Measurements from ENCODE around the gene RORC.
"Not testable (repeated sequence)": the region's sequence is repeated elsewhere in the genome, so short reads cannot be mapped to it uniquely, and the experiment has no call there.

The RORC gene

GRCh38 chr1:151807131-151807530 is 24.5 kb downstream of the RORC start:
- no peak for DNase-seq (ENCODE audit: low read depth in 1 of 2, low spot score in 1 of 2)

- DNase-seq (ENCODE audit: low read depth in 1 of 2, low spot score in 1 of 2), result no peak
Measured at GRCh38 chr1:151806170-151806569, 25.4 kb downstream of the RORC start.

- no peak for DNase-seq (ENCODE audit: low read depth in 1 of 2, low spot score in 1 of 2)
Measured at GRCh38 chr1:151805066-151805820, 26.4 kb downstream of the RORC start, which contains the start of gene LINGO4. Gene LINGO4 (minus strand): TSS chr1:151805419. CDS start chr1:151802704, 2,715 bp downstream.

GRCh38 chr1:151803915-151804314 is 27.7 kb downstream of the RORC start:
- DNase-seq (ENCODE audit: low read depth in 1 of 2, low spot score in 1 of 2), result no peak

- DNase-seq (ENCODE audit: low read depth in 1 of 2, low spot score in 1 of 2), result no peak
Measured at GRCh38 chr1:151803164-151803563, 28.4 kb downstream of the RORC start.

GRCh38 chr1:151802372-151802771 is 29.2 kb downstream of the RORC start:
- no peak for DNase-seq (ENCODE audit: low read depth in 1 of 2, low spot score in 1 of 2)

GRCh38 chr1:151801846-151802245 is 29.8 kb downstream of the RORC start:
- no peak for DNase-seq (ENCODE audit: low read depth in 1 of 2, low spot score in 1 of 2)

GRCh38 chr1:151801310-151801820 is 30.2 kb downstream of the RORC start:
- DNase-seq (ENCODE audit: low read depth in 1 of 2, low spot score in 1 of 2), result no peak

- DNase-seq (ENCODE audit: low read depth in 1 of 2, low spot score in 1 of 2), result no peak
Measured at GRCh38 chr1:151800830-151801229, 30.8 kb downstream of the RORC start.

GRCh38 chr1:151799179-151800022 is 32.2 kb downstream of the RORC start:
- DNase-seq (ENCODE audit: low read depth in 1 of 2, low spot score in 1 of 2), result no peak

GRCh38 chr1:151798571-151798970 is 33.0 kb downstream of the RORC start:
- DNase-seq (ENCODE audit: low read depth in 1 of 2, low spot score in 1 of 2), result no peak

- no peak for DNase-seq (ENCODE audit: low read depth in 1 of 2, low spot score in 1 of 2)
Measured at GRCh38 chr1:151790940-151791651, 40.5 kb downstream of the RORC start.

- peak; percentile 96 to 97 for DNase-seq (ENCODE audit: low read depth in 1 of 2, low spot score in 1 of 2)
Measured at GRCh38 chr1:151790071-151790939, 41.3 kb downstream of the RORC start, which contains the start of gene TDRKH. Gene TDRKH (minus strand): TSS chr1:151790500. CDS start chr1:151783022, 7,478 bp downstream.

GRCh38 chr1:151787689-151788088 is 43.9 kb downstream of the RORC start:
- no peak for DNase-seq (ENCODE audit: low read depth in 1 of 2, low spot score in 1 of 2)

- no peak for DNase-seq (ENCODE audit: low read depth in 1 of 2, low spot score in 1 of 2)
Measured at GRCh38 chr1:151783796-151784195, 47.8 kb downstream of the RORC start.

GRCh38 chr1:151782741-151783140 is 48.9 kb downstream of the RORC start:
- no peak for DNase-seq (ENCODE audit: low read depth in 1 of 2, low spot score in 1 of 2)

- not testable (repeated sequence) for DNase-seq (ENCODE audit: low read depth in 1 of 2, low spot score in 1 of 2)
Measured at GRCh38 chr1:151782026-151782425, 49.6 kb downstream of the RORC start.

GRCh38 chr1:151780736-151781135 is 50.9 kb downstream of the RORC start:
- DNase-seq (ENCODE audit: low read depth in 1 of 2, low spot score in 1 of 2), result not testable (repeated sequence)

- DNase-seq (ENCODE audit: low read depth in 1 of 2, low spot score in 1 of 2), result no peak
Measured at GRCh38 chr1:151779852-151780251, 51.8 kb downstream of the RORC start.

GRCh38 chr1:151777317-151777716 is 54.3 kb downstream of the RORC start:
- no peak for DNase-seq (ENCODE audit: low read depth in 1 of 2, low spot score in 1 of 2)
